Measurements from ENCODE around the gene ELMO1.

DNA sequence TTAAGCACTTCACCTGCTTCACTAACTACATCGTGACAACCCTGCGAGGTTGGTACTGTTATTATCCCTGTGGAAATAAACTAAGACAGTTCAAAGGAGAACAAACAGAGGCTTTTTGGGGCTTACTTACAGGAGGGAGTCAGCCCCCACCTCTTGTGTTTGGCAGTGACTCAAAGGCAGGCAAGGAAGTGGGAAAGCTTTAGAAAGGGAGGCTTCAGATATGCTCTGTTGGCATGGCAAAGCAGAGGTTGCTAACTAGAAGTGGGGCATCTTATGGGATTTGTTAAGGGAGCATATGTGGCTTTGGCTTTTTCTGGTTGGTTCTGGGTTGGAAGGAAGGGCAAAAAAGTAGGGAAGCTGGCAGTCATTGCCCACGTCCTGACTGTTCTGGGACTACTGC, 639.6 kb downstream of the ELMO1 start:
- TF ChIP-seq, protein P1, sequence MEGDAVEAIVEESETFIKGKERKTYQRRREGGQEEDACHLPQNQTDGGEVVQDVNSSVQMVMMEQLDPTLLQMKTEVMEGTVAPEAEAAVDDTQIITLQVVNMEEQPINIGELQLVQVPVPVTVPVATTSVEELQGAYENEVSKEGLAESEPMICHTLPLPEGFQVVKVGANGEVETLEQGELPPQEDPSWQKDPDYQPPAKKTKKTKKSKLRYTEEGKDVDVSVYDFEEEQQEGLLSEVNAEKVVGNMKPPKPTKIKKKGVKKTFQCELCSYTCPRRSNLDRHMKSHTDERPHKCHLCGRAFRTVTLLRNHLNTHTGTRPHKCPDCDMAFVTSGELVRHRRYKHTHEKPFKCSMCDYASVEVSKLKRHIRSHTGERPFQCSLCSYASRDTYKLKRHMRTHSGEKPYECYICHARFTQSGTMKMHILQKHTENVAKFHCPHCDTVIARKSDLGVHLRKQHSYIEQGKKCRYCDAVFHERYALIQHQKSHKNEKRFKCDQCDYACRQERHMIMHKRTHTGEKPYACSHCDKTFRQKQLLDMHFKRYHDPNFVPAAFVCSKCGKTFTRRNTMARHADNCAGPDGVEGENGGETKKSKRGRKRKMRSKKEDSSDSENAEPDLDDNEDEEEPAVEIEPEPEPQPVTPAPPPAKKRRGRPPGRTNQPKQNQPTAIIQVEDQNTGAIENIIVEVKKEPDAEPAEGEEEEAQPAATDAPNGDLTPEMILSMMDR (IDR thresholded peaks at IDR 0.05) = no peak
- TF ChIP-seq ZFX (IDR thresholded peaks at IDR 0.05; ENCODE audit: borderline replicate concordance) = no peak

Measured in 22Rv1 (cell line).